Upper lobe of right lung (tissue), 1 donor: ENCODE measurements around the gene KBTBD12. TPM values are rescaled to one million over a fixed set of nuclear protein-coding genes. Genes with fewer than 3 reads are reported as not detected.

ENCODE experiments used
- ATAC-seq: fragments of 200-7000 bp; cut with Tn5 transposase; one replicate; pipeline ENCODE4 v1.9.1; 2020; ENCODE audit warnings: mild to moderate bottlenecking, moderate library complexity
- DNase-seq: peaks from one replicate; pipeline ENCODE4 v3.0.0-alpha.2; 2020
- H3K27ac ChIP-seq: fragments of 200-600 bp; one replicate; pipeline ENCODE4 v1.8.0; 2022
- H3K27me3 ChIP-seq: fragments of 200-600 bp; one replicate; pipeline ENCODE4 v1.8.0; 2022; ENCODE audit warnings: mild to moderate bottlenecking
- H3K36me3 ChIP-seq: fragments of 200-600 bp; one replicate; pipeline ENCODE4 v1.8.0; 2022
- H3K4me1 ChIP-seq: fragments of 200-600 bp; one replicate; pipeline ENCODE4 v1.8.0; 2022
- H3K4me3 ChIP-seq: fragments of 200-600 bp; one replicate; pipeline ENCODE4 v1.8.0; 2022; ENCODE audit warnings: mild to moderate bottlenecking
- H3K9me3 ChIP-seq: fragments of 200-600 bp; one replicate; pipeline ENCODE4 v1.8.0; 2022
- intact Hi-C: fragments of 100-400 bp; cut with DNase I; formaldehyde crosslinking; loops from one replicate; pipeline ENCODE4 v1.11.0; 2022
- total RNA-seq: library from RNA; stranded (reverse); fragmentation: NEBNext Ultra II Directional; extraction: Animal tissue kit (Norgen Biotek cat#: 25700); gene quantifications from one replicate; pipeline ENCODE4 v1.2.1, GENCODE V29; 2021
- TF ChIP-seq, protein P1 (sequence below): fragments of 200-600 bp; IDR thresholded peaks from one replicate; pipeline ENCODE4 v1.8.0; 2022; ENCODE audit warnings: antibody characterized with exemption
- donor health status: DM: no; HTN: yes; CAD: no; lungs with severe emphysema.

KBTBD12 gene
- total RNA-seq, 1 donor from 2014 or later: 1.3 TPM

- no peak for ATAC-seq
- Histone ChIP-seq H3K4me1 (no peaks in the 10 kb centered on the region), H3K9me3 (no peaks in the 10 kb centered on the region), H3K4me3 (no peak overlapping the region), H3K27me3 (no peaks in the 10 kb centered on the region), H3K27ac (no peak overlapping the region), H3K36me3 (no peaks in the 10 kb centered on the region)
- no peak for DNase-seq
- TF ChIP-seq, protein P1, sequence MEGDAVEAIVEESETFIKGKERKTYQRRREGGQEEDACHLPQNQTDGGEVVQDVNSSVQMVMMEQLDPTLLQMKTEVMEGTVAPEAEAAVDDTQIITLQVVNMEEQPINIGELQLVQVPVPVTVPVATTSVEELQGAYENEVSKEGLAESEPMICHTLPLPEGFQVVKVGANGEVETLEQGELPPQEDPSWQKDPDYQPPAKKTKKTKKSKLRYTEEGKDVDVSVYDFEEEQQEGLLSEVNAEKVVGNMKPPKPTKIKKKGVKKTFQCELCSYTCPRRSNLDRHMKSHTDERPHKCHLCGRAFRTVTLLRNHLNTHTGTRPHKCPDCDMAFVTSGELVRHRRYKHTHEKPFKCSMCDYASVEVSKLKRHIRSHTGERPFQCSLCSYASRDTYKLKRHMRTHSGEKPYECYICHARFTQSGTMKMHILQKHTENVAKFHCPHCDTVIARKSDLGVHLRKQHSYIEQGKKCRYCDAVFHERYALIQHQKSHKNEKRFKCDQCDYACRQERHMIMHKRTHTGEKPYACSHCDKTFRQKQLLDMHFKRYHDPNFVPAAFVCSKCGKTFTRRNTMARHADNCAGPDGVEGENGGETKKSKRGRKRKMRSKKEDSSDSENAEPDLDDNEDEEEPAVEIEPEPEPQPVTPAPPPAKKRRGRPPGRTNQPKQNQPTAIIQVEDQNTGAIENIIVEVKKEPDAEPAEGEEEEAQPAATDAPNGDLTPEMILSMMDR: no peak
- intact Hi-C loops: no loop called here
Observed at GRCh38 chr3:127974226-127974625, 59.2 kb downstream of the KBTBD12 start.

GRCh38 chr3:127975153-127976029 is 60.4 kb downstream of the KBTBD12 start:
- no peaks in the 10 kb centered on the region for H3K27me3 ChIP-seq
- no peak for DNase-seq
- no peak overlapping the region for H3K4me3 ChIP-seq
- no peak overlapping the region for H3K27ac ChIP-seq
- intact Hi-C loops: no loop called here
- no peaks in the 10 kb centered on the region for H3K36me3 ChIP-seq
- no peak for ATAC-seq
- TF ChIP-seq, protein P1: no peak
- no peaks in the 10 kb centered on the region for H3K9me3 ChIP-seq
- H3K4me1 ChIP-seq: no peaks in the 10 kb centered on the region

DNA sequence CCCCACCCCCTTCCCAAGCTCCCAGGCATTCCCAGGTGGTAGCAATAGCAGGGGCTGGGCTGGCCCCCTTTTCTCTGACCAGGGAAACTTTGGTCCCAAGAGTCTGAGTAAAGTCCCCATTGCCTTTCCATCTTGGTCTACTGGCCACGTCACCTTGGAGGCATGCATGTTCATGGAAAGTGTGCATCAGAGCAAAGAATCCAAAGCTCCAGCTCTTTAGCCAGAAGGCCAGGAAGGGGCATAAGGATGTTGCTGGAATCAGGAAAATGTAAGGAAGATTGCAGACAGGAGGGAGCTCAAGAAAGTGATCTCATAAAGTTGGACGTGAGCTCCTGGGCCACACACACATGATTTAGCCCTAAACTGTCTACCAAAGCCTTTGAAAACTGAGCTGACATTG is 63.6 kb downstream of the KBTBD12 start:
- Histone ChIP-seq H3K9me3 (no peaks in the 10 kb centered on the region), H3K27ac (no peak overlapping the region), H3K4me3 (no peak overlapping the region), H3K4me1 (no peaks in the 10 kb centered on the region), H3K27me3 (no peaks in the 10 kb centered on the region), H3K36me3 (no peaks in the 10 kb centered on the region)
- TF ChIP-seq, protein P1: no peak
- intact Hi-C loops: no loop called here
- ATAC-seq: no peak
- no peak for DNase-seq

GRCh38 chr3:127979473-127979872 is 64.4 kb downstream of the KBTBD12 start:
- Histone ChIP-seq H3K27me3 (no peaks in the 10 kb centered on the region), H3K9me3 (no peaks in the 10 kb centered on the region), H3K4me1 (no peaks in the 10 kb centered on the region), H3K36me3 (no peaks in the 10 kb centered on the region), H3K27ac (no peak overlapping the region), H3K4me3 (no peak overlapping the region)
- DNase-seq: no peak
- no peak for ATAC-seq
- TF ChIP-seq, protein P1: no peak
- intact Hi-C loops: no loop called here

DNA sequence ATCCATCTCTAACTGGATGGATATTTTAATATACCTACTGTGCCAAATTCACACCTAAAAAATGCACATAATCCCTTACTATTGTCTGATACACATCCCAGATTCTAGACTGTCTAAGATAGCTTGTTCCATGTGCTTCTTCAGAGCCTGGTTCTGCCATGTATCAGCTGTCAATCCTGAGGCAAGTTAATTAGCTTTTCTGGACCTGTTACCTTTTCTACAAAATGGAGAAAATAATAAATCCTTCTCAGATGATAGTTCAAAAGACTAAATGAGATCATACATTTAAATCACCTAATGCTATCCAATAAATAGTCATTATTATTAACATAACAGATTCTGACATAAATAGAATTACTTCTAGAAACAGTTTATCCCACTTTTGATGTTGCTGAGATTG is 66.1 kb downstream of the KBTBD12 start:
- Histone ChIP-seq H3K4me1 (no peaks in the 10 kb centered on the region), H3K4me3 (no peak overlapping the region), H3K27me3 (no peaks in the 10 kb centered on the region), H3K36me3 (no peaks in the 10 kb centered on the region), H3K9me3 (no peaks in the 10 kb centered on the region), H3K27ac (no peak overlapping the region)
- DNase-seq (no peak), ATAC-seq (no peak)
- intact Hi-C loops: no loop called here
- TF ChIP-seq, protein P1: no peak
